ENCODE data around the gene CFAP99.

GRCh38 chr4:2494992-2495391 lies 76.2 kb downstream of the CFAP99 start:
- TF ChIP-seq CTCF (IDR thresholded peaks at IDR 0.05) (no peak), POLR2A (IDR thresholded peaks at IDR 0.05) (no peak), POLR2AphosphoS5 (IDR thresholded peaks at IDR 0.05) (no peak)

All from breast epithelium (tissue), 3 donors.